ENCODE results near the gene LSAMP. TPM values are rescaled to one million over a fixed set of nuclear protein-coding genes. Genes with fewer than 3 reads are reported as not detected.

LSAMP gene
- total RNA-seq, 1 experiment from 2014 or later, result 5.7 TPM

GRCh38 chr3:115766587-115767482 lies 678.5 kb downstream of the LSAMP start:
- no peak overlapping the region for H3K27ac Mint-ChIP-seq
- POLR2A ChIA-PET, result no interaction called here

More at GRCh38 chr3:115766587-115767482, 678.5 kb downstream of the LSAMP start:
- peak; percentile 51 for ATAC-seq
- Mint-ChIP-seq H3K4me1 (peaks cover 12% of the 10 kb centered on the region), H3K4me3 (no peak overlapping the region), H3K27me3 (ENCODE audit: low read depth) (no peaks in the 10 kb centered on the region), H3K9me3 (no peaks in the 10 kb centered on the region), H3K36me3 (no peaks in the 10 kb centered on the region)
- CTCF ChIA-PET, result interaction anchor here (4.1 kb wide), 1 partner anchor 17 kb away, joined by 30 read pairs; no protein-coding TSS in a partner anchor
- DNase-seq (ENCODE audit: low spot score), result no peak
- TF ChIP-seq, protein P1, sequence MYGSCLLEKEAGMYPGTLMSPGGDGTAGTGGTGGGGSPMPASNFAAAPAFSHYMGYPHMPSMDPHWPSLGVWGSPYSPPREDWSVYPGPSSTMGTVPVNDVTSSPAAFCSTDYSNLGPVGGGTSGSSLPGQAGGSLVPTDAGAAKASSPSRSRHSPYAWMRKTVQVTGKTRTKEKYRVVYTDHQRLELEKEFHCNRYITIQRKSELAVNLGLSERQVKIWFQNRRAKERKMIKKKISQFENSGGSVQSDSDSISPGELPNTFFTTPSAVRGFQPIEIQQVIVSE (CRISPR knock-in tag; IDR thresholded peaks at IDR 0.05; ENCODE audit: borderline replicate concordance), result no peak
- TF ChIP-seq, protein P2, sequence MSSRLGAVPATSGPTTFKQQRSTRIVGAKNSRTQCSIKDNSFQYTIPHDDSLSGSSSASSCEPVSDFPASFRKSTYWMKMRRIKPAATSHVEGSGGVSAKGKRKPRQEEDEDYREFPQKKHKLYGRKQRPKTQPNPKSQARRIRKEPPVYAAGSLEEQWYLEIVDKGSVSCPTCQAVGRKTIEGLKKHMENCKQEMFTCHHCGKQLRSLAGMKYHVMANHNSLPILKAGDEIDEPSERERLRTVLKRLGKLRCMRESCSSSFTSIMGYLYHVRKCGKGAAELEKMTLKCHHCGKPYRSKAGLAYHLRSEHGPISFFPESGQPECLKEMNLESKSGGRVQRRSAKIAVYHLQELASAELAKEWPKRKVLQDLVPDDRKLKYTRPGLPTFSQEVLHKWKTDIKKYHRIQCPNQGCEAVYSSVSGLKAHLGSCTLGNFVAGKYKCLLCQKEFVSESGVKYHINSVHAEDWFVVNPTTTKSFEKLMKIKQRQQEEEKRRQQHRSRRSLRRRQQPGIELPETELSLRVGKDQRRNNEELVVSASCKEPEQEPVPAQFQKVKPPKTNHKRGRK (CRISPR knock-in tag; IDR thresholded peaks at IDR 0.05; ENCODE audit: borderline replicate concordance), result no peak
- TF ChIP-seq IRF2 (CRISPR knock-in tag; IDR thresholded peaks at IDR 0.05; ENCODE audit: borderline replicate concordance, low read depth) (no peak), SP1 (CRISPR knock-in tag; conservative IDR thresholded peaks at IDR 0.05) (no peak), SOX15 (CRISPR knock-in tag; IDR thresholded peaks at IDR 0.05) (no peak), TEAD1 (CRISPR knock-in tag; IDR thresholded peaks at IDR 0.05) (no peak), SMAD3 (CRISPR knock-in tag; IDR thresholded peaks at IDR 0.05; ENCODE audit: borderline replicate concordance) (no peak), ZNF121 (CRISPR knock-in tag; IDR thresholded peaks at IDR 0.05) (no peak), IRF1 (CRISPR knock-in tag; IDR thresholded peaks at IDR 0.05) (no peak), ZNF232 (CRISPR knock-in tag; IDR thresholded peaks at IDR 0.05) (no peak), PRRX2 (CRISPR knock-in tag; IDR thresholded peaks at IDR 0.05) (no peak), FOXJ3 (CRISPR knock-in tag; IDR thresholded peaks at IDR 0.05; ENCODE audit: borderline replicate concordance) (no peak), PRDM15 (CRISPR knock-in tag; IDR thresholded peaks at IDR 0.05) (no peak)
- TF ChIP-seq, protein P3, sequence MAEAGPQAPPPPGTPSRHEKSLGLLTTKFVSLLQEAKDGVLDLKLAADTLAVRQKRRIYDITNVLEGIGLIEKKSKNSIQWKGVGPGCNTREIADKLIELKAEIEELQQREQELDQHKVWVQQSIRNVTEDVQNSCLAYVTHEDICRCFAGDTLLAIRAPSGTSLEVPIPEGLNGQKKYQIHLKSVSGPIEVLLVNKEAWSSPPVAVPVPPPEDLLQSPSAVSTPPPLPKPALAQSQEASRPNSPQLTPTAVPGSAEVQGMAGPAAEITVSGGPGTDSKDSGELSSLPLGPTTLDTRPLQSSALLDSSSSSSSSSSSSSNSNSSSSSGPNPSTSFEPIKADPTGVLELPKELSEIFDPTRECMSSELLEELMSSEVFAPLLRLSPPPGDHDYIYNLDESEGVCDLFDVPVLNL (CRISPR knock-in tag; IDR thresholded peaks at IDR 0.05; ENCODE audit: borderline replicate concordance, low read depth), result no peak
- TF ChIP-seq, protein P4, sequence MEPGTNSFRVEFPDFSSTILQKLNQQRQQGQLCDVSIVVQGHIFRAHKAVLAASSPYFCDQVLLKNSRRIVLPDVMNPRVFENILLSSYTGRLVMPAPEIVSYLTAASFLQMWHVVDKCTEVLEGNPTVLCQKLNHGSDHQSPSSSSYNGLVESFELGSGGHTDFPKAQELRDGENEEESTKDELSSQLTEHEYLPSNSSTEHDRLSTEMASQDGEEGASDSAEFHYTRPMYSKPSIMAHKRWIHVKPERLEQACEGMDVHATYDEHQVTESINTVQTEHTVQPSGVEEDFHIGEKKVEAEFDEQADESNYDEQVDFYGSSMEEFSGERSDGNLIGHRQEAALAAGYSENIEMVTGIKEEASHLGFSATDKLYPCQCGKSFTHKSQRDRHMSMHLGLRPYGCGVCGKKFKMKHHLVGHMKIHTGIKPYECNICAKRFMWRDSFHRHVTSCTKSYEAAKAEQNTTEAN (CRISPR knock-in tag; IDR thresholded peaks at IDR 0.05), result no peak
